SK-N-SH (cell line): ENCODE measurements around the gene TOLLIP.

Experiments used
- CTCF ChIP-seq: fragments of 200-600 bp; sonication (generic); IDR thresholded peaks from 2 replicates; pipeline ENCODE4 v1.6.1; 2017; ENCODE audit warnings: antibody characterized with exemption, mild to moderate bottlenecking, moderate library complexity
- RAD21 ChIP-seq: IDR thresholded peaks from 2 replicates; pipeline ENCODE4 v1.6.1; 2012; ENCODE audit warnings: mild to moderate bottlenecking, low read length

GRCh38 chr11:1239596-1240205 lies 69.7 kb downstream of the TOLLIP start:
- TF ChIP-seq RAD21, result no peak
- no peak for TF ChIP-seq CTCF
